Left ventricle myocardium inferior (tissue), 1 donor: ENCODE data around the gene DGCR2. TPM values are rescaled to one million over a fixed set of nuclear protein-coding genes. Genes with fewer than 3 reads are reported as not detected.

Experiments used
- DNase-seq: peaks from one replicate; pipeline ENCODE4 v3.0.0-alpha.2; 2020
- H3K27ac ChIP-seq: fragments of 200-600 bp; replicated peaks from 2 replicates; pipeline ENCODE4 v1.8.0; 2021
- H3K27me3 ChIP-seq: fragments of 200-600 bp; 2 replicates; pipeline ENCODE4 v1.8.0; 2021; ENCODE audit warnings: low read depth
- H3K36me3 ChIP-seq: fragments of 200-600 bp; 2 replicates; pipeline ENCODE4 v1.8.0; 2021
- H3K4me1 ChIP-seq: fragments of 200-600 bp; 2 replicates; pipeline ENCODE4 v1.8.0; 2021
- H3K4me3 ChIP-seq: fragments of 200-600 bp; 2 replicates; pipeline ENCODE4 v1.8.0; 2021; ENCODE audit warnings: mild to moderate bottlenecking, moderate library complexity
- H3K9me3 ChIP-seq: fragments of 200-600 bp; replicated peaks from 2 replicates; pipeline ENCODE4 v1.8.0; 2021
- CTCF ChIP-seq: fragments of 200-600 bp; IDR thresholded peaks from 2 replicates; pipeline ENCODE4 v1.8.0; 2021; ENCODE audit warnings: antibody characterized with exemption, mild to moderate bottlenecking, borderline replicate concordance
- intact Hi-C: fragments of 100-400 bp; cut with micrococcal nuclease; formaldehyde crosslinking; loops from one replicate; pipeline ENCODE4 v1.11.0; 2022
- total RNA-seq: library from RNA; stranded (reverse); fragmentation: NEBNext Ultra II Directional; extraction: Animal tissue kit (Norgen Biotek cat#: 25700); gene quantifications from one replicate; pipeline ENCODE4 v1.2.1, GENCODE V29; 2021
- donor health status: DM: no; HTN: yes; CAD: no; lungs with severe emphysema.

The DGCR2 gene
- total RNA-seq, 1 donor from 2014 or later = 33.0 TPM

- H3K36me3 ChIP-seq = no peaks in the 10 kb centered on the region
- no peaks in the 10 kb centered on the region for H3K27me3 ChIP-seq
- intact Hi-C loops = no loop called here
- DNase-seq = no peak
- H3K4me3 ChIP-seq = no peak overlapping the region
- no peak for TF ChIP-seq CTCF
- H3K4me1 ChIP-seq = peaks cover 52% of the 10 kb centered on the region
- H3K9me3 ChIP-seq = no peaks in the 10 kb centered on the region
- no peak overlapping the region for H3K27ac ChIP-seq
These were observed 18.1 kb downstream of the DGCR2 start for GRCh38 chr22:19103880-19104821.

- DNase-seq = no peak
- intact Hi-C loops = no loop called here
- peaks cover 10% of the 10 kb centered on the region for H3K4me1 ChIP-seq
- H3K27me3 ChIP-seq = no peaks in the 10 kb centered on the region
- H3K27ac ChIP-seq = no peak overlapping the region
- H3K9me3 ChIP-seq = no peaks in the 10 kb centered on the region
- TF ChIP-seq CTCF = no peak
- H3K36me3 ChIP-seq = peaks cover 6% of the 10 kb centered on the region
- H3K4me3 ChIP-seq = no peak overlapping the region
These were observed 24.1 kb downstream of the DGCR2 start for GRCh38 chr22:19098157-19098556.

GRCh38 chr22:19097518-19097917 lies 24.7 kb downstream of the DGCR2 start:
- Histone ChIP-seq H3K9me3 (no peaks in the 10 kb centered on the region), H3K27ac (no peak overlapping the region), H3K4me1 (peaks cover 10% of the 10 kb centered on the region), H3K4me3 (no peak overlapping the region), H3K27me3 (no peaks in the 10 kb centered on the region), H3K36me3 (peaks cover 6% of the 10 kb centered on the region)
- DNase-seq = no peak
- TF ChIP-seq CTCF = no peak
- intact Hi-C loops = no loop called here

GRCh38 chr22:19096555-19096954 lies 25.7 kb downstream of the DGCR2 start:
- Histone ChIP-seq H3K4me1 (peaks cover 10% of the 10 kb centered on the region), H3K27ac (no peak overlapping the region), H3K9me3 (no peaks in the 10 kb centered on the region), H3K27me3 (no peaks in the 10 kb centered on the region), H3K36me3 (peaks cover 6% of the 10 kb centered on the region), H3K4me3 (no peak overlapping the region)
- no peak for TF ChIP-seq CTCF
- intact Hi-C loops = no loop called here
- no peak for DNase-seq

- DNase-seq = no peak
- intact Hi-C loops = no loop called here
These were observed 27.7 kb downstream of the DGCR2 start for GRCh38 chr22:19094393-19094997.

More at GRCh38 chr22:19094393-19094997, 27.7 kb downstream of the DGCR2 start:
- Histone ChIP-seq H3K4me3 (no peak overlapping the region), H3K27me3 (no peaks in the 10 kb centered on the region), H3K36me3 (peaks cover 6% of the 10 kb centered on the region), H3K4me1 (peaks cover 10% of the 10 kb centered on the region), H3K9me3 (no peaks in the 10 kb centered on the region), H3K27ac (no peak overlapping the region)
- TF ChIP-seq CTCF = no peak
